ENCODE measurements around the gene ARAP1.

ARAP1 gene

GRCh38 chr11:72738199-72739141 is 13.7 kb downstream of the ARAP1 start:
- Histone ChIP-seq H3K23ac (ENCODE audit: low read length in 2 of 2) (peak overlapping the region in 1 of 2 experiments; percentile 81), H3K4me2 (ENCODE audit: low read length, poor library complexity, severe bottlenecking) (no peak overlapping the region), H3K4me1 (ENCODE audit: control insufficient read depth, insufficient read depth, low read depth, low read length) (peaks cover 45% of the 10 kb centered on the region)

GRCh38 chr11:72737336-72737735 is 14.9 kb downstream of the ARAP1 start:
- DNase-seq, result no peak
- no peak overlapping the region for H3K23ac ChIP-seq (ENCODE audit: low read length in 2 of 2)
- no peaks in the 10 kb centered on the region for H3K27me3 ChIP-seq (ENCODE audit: control insufficient read depth in 1 of 2, insufficient read depth in 1 of 2, low read length in 2 of 2)
- H3K36me3 ChIP-seq (ENCODE audit: control insufficient read depth in 1 of 2, insufficient read depth in 2 of 2, low read depth in 1 of 2, low read length in 2 of 2), result peaks cover 3 to 16% of the 10 kb centered on the region in 2 experiments
- peak overlapping the region; percentile 87 for H2BK15ac ChIP-seq (ENCODE audit: low read depth, poor library complexity, severe bottlenecking)
- peak overlapping the region; percentile 74 to 76 for H3K18ac ChIP-seq (ENCODE audit: low read depth in 1 of 2, low read length in 2 of 2)
- H3K9ac ChIP-seq (ENCODE audit: low read length), result peak overlapping the region; percentile 67
- H3K4me3 ChIP-seq (ENCODE audit: insufficient read depth in 1 of 2, low read depth in 1 of 2, low read length in 2 of 2), result peak overlapping the region in 1 of 2 experiments; percentile 41
- H3K4me1 ChIP-seq (ENCODE audit: control insufficient read depth, insufficient read depth, low read depth, low read length), result peaks cover 44% of the 10 kb centered on the region
- no peak overlapping the region for H2AK5ac ChIP-seq (ENCODE audit: low read length, severe bottlenecking)
- 77% methylated on average over 1 of the region's 1 CpG for WGBS
- peak overlapping the region; percentile 78 for H2BK120ac ChIP-seq (ENCODE audit: low read depth, low read length)
- no peaks in the 10 kb centered on the region for H3K9me3 ChIP-seq (ENCODE audit: control insufficient read depth, low read length)
- peak overlapping the region; percentile 72 for H4K91ac ChIP-seq (ENCODE audit: low read length)
- peak overlapping the region; percentile 66 for H4K8ac ChIP-seq (ENCODE audit: low read length)
- H3K27ac ChIP-seq (ENCODE audit: low read length, poor library complexity, severe bottlenecking), result no peak overlapping the region
- H2BK12ac ChIP-seq (ENCODE audit: low read length in 2 of 2), result peak overlapping the region in 1 of 2 experiments; percentile 98
- H3K14ac ChIP-seq (ENCODE audit: low read length in 2 of 2), result no peak overlapping the region
- no peak overlapping the region for H2AFZ ChIP-seq (ENCODE audit: low read depth, low read length)
- peaks cover 46% of the 10 kb centered on the region for H3K79me1 ChIP-seq (replicated peaks; ENCODE audit: low read length, poor library complexity, severe bottlenecking)
- peak overlapping the region; percentile 86 for H3K4ac ChIP-seq (ENCODE audit: low read depth in 1 of 2, low read length in 2 of 2)
- H2BK5ac ChIP-seq (ENCODE audit: low read depth, low read length, poor library complexity, severe bottlenecking), result no peak overlapping the region
- no peak overlapping the region for H3K4me2 ChIP-seq (ENCODE audit: low read length, poor library complexity, severe bottlenecking)

More at GRCh38 chr11:72738199-72739141, 13.7 kb downstream of the ARAP1 start:
- Histone ChIP-seq H3K4me3 (ENCODE audit: insufficient read depth in 1 of 2, low read depth in 1 of 2, low read length in 2 of 2) (peak overlapping the region in 1 of 2 experiments; percentile 19), H3K79me1 (replicated peaks; ENCODE audit: low read length, poor library complexity, severe bottlenecking) (peaks cover 42% of the 10 kb centered on the region), H2BK5ac (ENCODE audit: low read depth, low read length, poor library complexity, severe bottlenecking) (no peak overlapping the region), H3K4ac (ENCODE audit: low read depth in 1 of 2, low read length in 2 of 2) (peak overlapping the region; percentile 54 to 89), H3K27ac (ENCODE audit: low read length, poor library complexity, severe bottlenecking) (no peak overlapping the region), H2AK5ac (ENCODE audit: low read length, severe bottlenecking) (no peak overlapping the region), H3K14ac (ENCODE audit: low read length in 2 of 2) (peak overlapping the region in 1 of 2 experiments; percentile 89), H3K9me3 (ENCODE audit: control insufficient read depth, low read length) (no peaks in the 10 kb centered on the region), H4K8ac (ENCODE audit: low read length) (peak overlapping the region; percentile 86), H2AFZ (ENCODE audit: low read depth, low read length) (no peak overlapping the region), H3K36me3 (ENCODE audit: control insufficient read depth in 1 of 2, insufficient read depth in 2 of 2, low read depth in 1 of 2, low read length in 2 of 2) (peaks cover 5 to 15% of the 10 kb centered on the region in 2 experiments), H2BK120ac (ENCODE audit: low read depth, low read length) (peak overlapping the region; percentile 77), H2BK12ac (ENCODE audit: low read length in 2 of 2) (peak overlapping the region; percentile 70 to 90), H2BK15ac (ENCODE audit: low read depth, poor library complexity, severe bottlenecking) (peak overlapping the region; percentile 97), H3K18ac (ENCODE audit: low read depth in 1 of 2, low read length in 2 of 2) (peak overlapping the region; percentile 72 to 93), H4K91ac (ENCODE audit: low read length) (peak overlapping the region; percentile 87), H3K9ac (ENCODE audit: low read length) (peak overlapping the region; percentile 64), H3K27me3 (ENCODE audit: control insufficient read depth in 1 of 2, insufficient read depth in 1 of 2, low read length in 2 of 2) (no peaks in the 10 kb centered on the region)
- WGBS, result 86% methylated on average over 9 of the region's 11 CpGs
- DNase-seq, result peak; percentile 67

GRCh38 chr11:72736452-72737069 is 15.6 kb downstream of the ARAP1 start:
- Histone ChIP-seq H2BK5ac (ENCODE audit: low read depth, low read length, poor library complexity, severe bottlenecking) (no peak overlapping the region), H3K27me3 (ENCODE audit: control insufficient read depth in 1 of 2, insufficient read depth in 1 of 2, low read length in 2 of 2) (no peaks in the 10 kb centered on the region), H3K27ac (ENCODE audit: low read length, poor library complexity, severe bottlenecking) (no peak overlapping the region), H4K8ac (ENCODE audit: low read length) (peak overlapping the region; percentile 66), H3K9ac (ENCODE audit: low read length) (peak overlapping the region; percentile 67), H3K79me1 (replicated peaks; ENCODE audit: low read length, poor library complexity, severe bottlenecking) (peaks cover 44% of the 10 kb centered on the region), H3K4me1 (ENCODE audit: control insufficient read depth, insufficient read depth, low read depth, low read length) (peaks cover 37% of the 10 kb centered on the region), H3K23ac (ENCODE audit: low read length in 2 of 2) (no peak overlapping the region), H4K91ac (ENCODE audit: low read length) (peak overlapping the region; percentile 72), H2AK5ac (ENCODE audit: low read length, severe bottlenecking) (no peak overlapping the region), H3K4me3 (ENCODE audit: insufficient read depth in 1 of 2, low read depth in 1 of 2, low read length in 2 of 2) (peak overlapping the region in 1 of 2 experiments; percentile 41), H2BK12ac (ENCODE audit: low read length in 2 of 2) (peak overlapping the region; percentile 89 to 98), H2AFZ (ENCODE audit: low read depth, low read length) (no peak overlapping the region), H3K18ac (ENCODE audit: low read depth in 1 of 2, low read length in 2 of 2) (peak overlapping the region; percentile 74 to 76), H2BK120ac (ENCODE audit: low read depth, low read length) (peak overlapping the region; percentile 78), H3K14ac (ENCODE audit: low read length in 2 of 2) (peak overlapping the region in 1 of 2 experiments; percentile 44), H2BK15ac (ENCODE audit: low read depth, poor library complexity, severe bottlenecking) (peak overlapping the region; percentile 87), H3K9me3 (ENCODE audit: control insufficient read depth, low read length) (no peaks in the 10 kb centered on the region), H3K36me3 (ENCODE audit: control insufficient read depth in 1 of 2, insufficient read depth in 2 of 2, low read depth in 1 of 2, low read length in 2 of 2) (peaks cover 7 to 20% of the 10 kb centered on the region in 2 experiments), H3K4ac (ENCODE audit: low read depth in 1 of 2, low read length in 2 of 2) (peak overlapping the region; percentile 86), H3K4me2 (ENCODE audit: low read length, poor library complexity, severe bottlenecking) (no peak overlapping the region)
- WGBS, result 13% methylated on average over 5 of the region's 5 CpGs
- DNase-seq, result peak; percentile 90

All from mesenchymal stem cell (in vitro differentiated cells and primary cell).